ENCODE measurements around the gene FADS6.
"Not testable (repeated sequence)": the region's sequence is repeated elsewhere in the genome, so short reads cannot be mapped to it uniquely, and the experiment has no call there.

The FADS6 gene

DNA sequence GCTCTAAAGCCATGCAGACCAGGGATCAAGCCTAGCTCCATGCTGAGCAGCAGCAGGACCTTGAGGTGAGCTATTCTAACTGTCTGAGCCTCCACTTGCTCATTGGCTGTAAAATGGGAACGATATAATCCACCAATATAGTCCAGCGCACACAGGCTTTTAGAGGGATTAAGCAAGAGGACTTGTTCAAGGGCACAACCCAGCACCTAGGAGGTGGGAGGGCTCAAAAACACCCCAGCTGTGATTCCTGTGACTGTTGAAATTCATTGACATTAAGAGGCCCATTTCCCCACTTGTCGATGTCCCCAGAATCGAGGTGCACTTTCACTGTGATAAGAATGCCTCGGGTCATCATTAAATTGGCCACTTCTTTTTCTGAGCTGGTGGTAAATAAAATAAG lies 25.5 kb upstream of the FADS6 start:
- DNase-seq (ENCODE audit: low read depth), result peak; percentile 28
- H3K4me3 ChIP-seq (ENCODE audit: low read depth, low read length), result no peak overlapping the region
- TF ChIP-seq MYC (IDR thresholded peaks at IDR 0.05; ENCODE audit: low read depth, low read length), result no peak

DNA sequence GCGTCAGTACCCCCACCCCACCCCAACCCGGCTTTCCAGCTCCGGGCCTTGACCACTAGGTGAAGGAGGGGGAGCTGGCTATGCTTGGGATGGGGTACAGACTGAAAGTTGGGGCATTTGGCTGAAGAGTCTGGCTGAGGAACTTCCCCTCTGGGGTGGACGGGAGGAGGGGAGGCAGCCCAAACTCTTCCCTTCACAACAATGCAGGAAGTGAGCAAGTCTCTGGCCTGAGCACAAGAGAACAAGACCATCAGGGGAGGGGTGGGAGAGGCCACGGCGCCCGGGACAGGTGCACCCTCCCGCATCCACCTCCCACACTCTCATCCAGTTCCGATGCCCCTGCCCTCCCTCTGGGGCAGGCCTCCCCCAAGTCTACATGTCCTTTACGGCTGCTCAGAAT lies 24.0 kb upstream of the FADS6 start:
- DNase-seq (ENCODE audit: low read depth), result peak; percentile 58
- H3K4me3 ChIP-seq (ENCODE audit: low read depth, low read length), result no peak overlapping the region
- TF ChIP-seq, protein P1, sequence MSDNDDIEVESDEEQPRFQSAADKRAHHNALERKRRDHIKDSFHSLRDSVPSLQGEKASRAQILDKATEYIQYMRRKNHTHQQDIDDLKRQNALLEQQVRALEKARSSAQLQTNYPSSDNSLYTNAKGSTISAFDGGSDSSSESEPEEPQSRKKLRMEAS (IDR thresholded peaks at IDR 0.05; ENCODE audit: low read depth, low read length), result no peak
- TF ChIP-seq, protein P2, sequence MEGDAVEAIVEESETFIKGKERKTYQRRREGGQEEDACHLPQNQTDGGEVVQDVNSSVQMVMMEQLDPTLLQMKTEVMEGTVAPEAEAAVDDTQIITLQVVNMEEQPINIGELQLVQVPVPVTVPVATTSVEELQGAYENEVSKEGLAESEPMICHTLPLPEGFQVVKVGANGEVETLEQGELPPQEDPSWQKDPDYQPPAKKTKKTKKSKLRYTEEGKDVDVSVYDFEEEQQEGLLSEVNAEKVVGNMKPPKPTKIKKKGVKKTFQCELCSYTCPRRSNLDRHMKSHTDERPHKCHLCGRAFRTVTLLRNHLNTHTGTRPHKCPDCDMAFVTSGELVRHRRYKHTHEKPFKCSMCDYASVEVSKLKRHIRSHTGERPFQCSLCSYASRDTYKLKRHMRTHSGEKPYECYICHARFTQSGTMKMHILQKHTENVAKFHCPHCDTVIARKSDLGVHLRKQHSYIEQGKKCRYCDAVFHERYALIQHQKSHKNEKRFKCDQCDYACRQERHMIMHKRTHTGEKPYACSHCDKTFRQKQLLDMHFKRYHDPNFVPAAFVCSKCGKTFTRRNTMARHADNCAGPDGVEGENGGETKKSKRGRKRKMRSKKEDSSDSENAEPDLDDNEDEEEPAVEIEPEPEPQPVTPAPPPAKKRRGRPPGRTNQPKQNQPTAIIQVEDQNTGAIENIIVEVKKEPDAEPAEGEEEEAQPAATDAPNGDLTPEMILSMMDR (IDR thresholded peaks at IDR 0.05; ENCODE audit: low read depth, low read length), result no peak
- TF ChIP-seq POLR2A (IDR thresholded peaks at IDR 0.05; ENCODE audit: extremely low read depth, insufficient read length), result no peak
- TF ChIP-seq MYC (IDR thresholded peaks at IDR 0.05; ENCODE audit: low read depth, low read length), result no peak

DNA sequence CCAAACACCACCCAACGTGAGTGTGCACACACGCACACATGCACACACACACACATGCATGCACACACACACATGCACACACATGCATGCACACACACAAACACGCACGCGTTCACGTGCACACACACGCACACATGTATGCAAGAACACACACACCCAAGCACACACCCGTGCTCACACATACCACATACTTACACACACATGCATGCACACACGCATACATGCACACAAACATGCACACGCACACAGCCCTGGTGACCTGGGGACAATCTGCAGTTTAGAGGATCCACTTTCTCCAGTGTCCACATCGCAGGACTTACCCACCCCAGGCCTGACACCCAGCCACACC lies 23.4 kb upstream of the FADS6 start:
- TF ChIP-seq, protein P2 (IDR thresholded peaks at IDR 0.05; ENCODE audit: low read depth, low read length), result no peak
- TF ChIP-seq, protein P1 (IDR thresholded peaks at IDR 0.05; ENCODE audit: low read depth, low read length), result no peak
- TF ChIP-seq MYC (IDR thresholded peaks at IDR 0.05; ENCODE audit: low read depth, low read length), result no peak
- TF ChIP-seq POLR2A (IDR thresholded peaks at IDR 0.05; ENCODE audit: extremely low read depth, insufficient read length), result no peak
- DNase-seq (ENCODE audit: low read depth), result no peak
- no peak overlapping the region for H3K4me3 ChIP-seq (ENCODE audit: low read depth, low read length)

DNA sequence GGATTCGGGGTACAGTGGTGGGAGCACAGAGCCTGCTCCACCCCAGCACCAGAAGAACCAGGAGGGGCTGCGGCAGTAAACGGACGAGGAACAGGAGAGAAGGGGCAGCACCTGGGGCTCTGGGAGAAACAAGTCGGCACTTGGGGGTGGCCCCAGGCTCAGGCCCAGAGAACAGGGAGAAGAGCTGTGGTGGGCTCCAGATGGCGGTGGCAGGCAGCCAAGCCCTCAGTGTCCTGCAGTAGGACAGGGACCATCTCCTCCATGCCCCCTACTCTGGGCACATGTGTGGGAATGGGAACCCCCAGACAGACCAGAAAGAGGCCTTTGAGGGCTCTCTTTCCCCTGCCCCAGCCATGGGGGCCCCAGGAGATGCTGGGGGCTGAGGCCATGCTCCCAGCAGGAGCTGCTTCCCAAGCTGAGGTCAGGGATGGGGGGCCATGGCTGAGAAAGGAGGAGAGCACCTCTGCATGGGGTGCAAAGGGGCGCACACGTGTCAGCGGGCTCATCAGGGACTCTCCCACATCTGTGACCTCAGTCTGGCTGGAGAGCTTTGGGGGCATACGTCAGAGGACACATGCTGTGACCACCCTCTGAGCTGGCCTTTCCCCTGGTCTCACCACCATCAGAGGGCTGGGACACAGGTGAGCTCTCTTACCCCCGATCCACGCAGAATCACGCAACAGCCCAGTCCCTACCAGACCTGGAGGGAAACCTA lies 22.9 kb upstream of the FADS6 start:
- TF ChIP-seq, protein P2 (IDR thresholded peaks at IDR 0.05; ENCODE audit: low read depth, low read length), result no peak
- TF ChIP-seq, protein P1 (IDR thresholded peaks at IDR 0.05; ENCODE audit: low read depth, low read length), result no peak
- TF ChIP-seq POLR2A (IDR thresholded peaks at IDR 0.05; ENCODE audit: extremely low read depth, insufficient read length) (no peak), MYC (IDR thresholded peaks at IDR 0.05; ENCODE audit: low read depth, low read length) (no peak)
- DNase-seq (ENCODE audit: low read depth), result no peak
- H3K4me3 ChIP-seq (ENCODE audit: low read depth, low read length), result no peak overlapping the region

DNA sequence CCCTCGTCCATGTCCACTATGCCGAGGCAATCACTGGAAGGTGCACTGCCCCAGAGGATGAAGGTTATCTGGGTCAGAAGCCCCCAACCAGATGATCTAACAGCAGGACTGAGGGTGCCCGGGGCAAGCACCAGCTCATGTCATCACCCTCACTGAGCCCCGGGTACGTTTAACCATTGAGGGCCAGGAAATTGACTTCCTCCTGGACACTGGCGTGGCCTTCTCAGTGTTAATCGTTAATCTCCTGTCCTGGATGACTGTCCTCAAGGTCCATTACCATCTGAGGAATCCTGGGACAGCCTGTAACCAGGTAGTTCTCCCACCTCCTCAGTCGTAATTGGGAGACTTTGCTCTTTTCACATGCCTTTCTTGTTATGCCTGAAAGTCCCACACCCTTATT lies 18.0 kb upstream of the FADS6 start:
- DNase-seq (ENCODE audit: low read depth); H3K4me3 ChIP-seq (ENCODE audit: low read depth, low read length): not testable (repeated sequence)

DNA sequence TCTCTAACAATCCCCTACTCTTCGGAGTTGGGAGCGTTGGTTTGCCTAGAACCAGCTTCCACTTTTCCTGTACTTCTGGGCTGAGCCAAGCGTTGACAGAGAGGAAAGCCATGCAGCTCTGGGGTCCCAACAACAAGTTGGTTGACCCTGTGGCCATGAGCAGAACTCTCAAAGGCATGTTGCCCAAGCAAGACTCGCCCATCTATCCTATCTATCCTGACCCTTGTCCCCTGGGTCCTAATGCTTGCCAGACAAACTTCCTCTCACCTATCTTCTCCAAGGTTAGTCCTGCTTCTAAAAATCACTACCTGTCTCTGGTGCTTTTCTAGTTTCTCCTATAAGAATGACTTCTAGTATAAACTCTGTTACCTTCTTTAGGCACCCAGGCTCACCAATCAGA lies 15.7 kb upstream of the FADS6 start:
- H3K4me3 ChIP-seq (ENCODE audit: low read depth, low read length); DNase-seq (ENCODE audit: low read depth): not testable (repeated sequence)

DNA sequence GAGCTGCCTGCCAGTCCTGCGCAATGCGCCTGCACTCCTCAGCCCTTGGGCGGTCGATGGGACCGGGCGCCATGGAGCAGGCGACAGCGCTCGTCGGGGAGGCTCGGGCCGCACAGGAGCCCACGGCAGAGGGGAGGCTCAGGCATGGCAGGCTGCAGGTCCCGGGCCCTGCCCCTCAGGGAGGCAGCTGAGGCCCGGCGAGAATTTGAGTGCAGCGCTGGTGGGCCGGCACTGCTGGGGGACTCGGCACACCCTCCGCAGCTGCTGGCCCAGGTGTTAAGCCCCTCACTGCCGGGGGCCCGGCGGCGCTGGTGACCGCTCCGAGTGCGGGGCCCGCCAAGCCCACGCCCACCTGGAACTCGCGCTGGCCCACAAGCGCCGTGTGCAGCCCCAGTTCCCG lies 13.6 kb upstream of the FADS6 start:
- TF ChIP-seq, protein P1 (IDR thresholded peaks at IDR 0.05; ENCODE audit: low read depth, low read length), result no peak
- no peak for TF ChIP-seq POLR2A (IDR thresholded peaks at IDR 0.05; ENCODE audit: extremely low read depth, insufficient read length)
- TF ChIP-seq, protein P2 (IDR thresholded peaks at IDR 0.05; ENCODE audit: low read depth, low read length), result no peak
- TF ChIP-seq MYC (IDR thresholded peaks at IDR 0.05; ENCODE audit: low read depth, low read length), result no peak
- no peak overlapping the region for H3K4me3 ChIP-seq (ENCODE audit: low read depth, low read length)
- no peak for DNase-seq (ENCODE audit: low read depth)

DNA sequence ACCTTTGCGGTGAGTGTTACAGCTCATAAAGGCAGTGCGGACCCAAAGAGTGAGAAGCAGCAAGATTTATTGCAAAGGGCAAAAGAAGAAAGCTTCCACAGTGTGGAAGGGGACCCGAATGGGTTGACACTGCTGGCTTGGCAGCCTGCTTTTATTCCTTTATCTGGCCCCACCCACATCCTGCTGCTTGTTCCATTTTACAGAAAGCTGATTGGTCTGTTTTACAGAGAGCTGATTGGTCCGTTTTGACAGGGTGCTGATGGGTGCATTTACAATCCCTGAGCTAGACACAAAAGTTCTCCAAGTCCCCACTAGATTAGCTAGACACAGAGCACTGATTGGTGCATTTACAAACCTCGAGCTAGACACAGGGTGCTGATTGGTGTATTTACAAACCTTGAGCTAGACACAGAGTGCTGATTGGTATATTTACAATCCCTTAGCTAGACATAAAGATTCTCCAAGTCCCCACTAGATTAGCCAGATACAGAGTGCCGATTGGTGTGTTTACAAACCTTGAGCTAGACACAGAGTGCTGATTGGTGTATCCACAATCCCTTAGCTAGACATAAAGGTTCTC lies 12.9 kb upstream of the FADS6 start:
- DNase-seq (ENCODE audit: low read depth); H3K4me3 ChIP-seq (ENCODE audit: low read depth, low read length): not testable (repeated sequence)

All from NB4 (cell line).